KMS-11 (cell line): ENCODE measurements around the gene PLA2G4A.

Experiments
- H2AFZ ChIP-seq: fragments of 200-600 bp; sonication (generic); 2 replicates; pipeline ENCODE4 v1.6.1; 2016; ENCODE audit warnings: antibody characterized with exemption, mixed run types, low read depth
- H3K27ac ChIP-seq: fragments of 200-600 bp; sonication (generic); 2 replicates; pipeline ENCODE4 v1.6.1; 2016; ENCODE audit warnings: mild to moderate bottlenecking, mixed run types
- H3K27me3 ChIP-seq: fragments of 200-600 bp; sonication (generic); 2 replicates; pipeline ENCODE4 v1.6.1; 2017; ENCODE audit warnings: mild to moderate bottlenecking, low read depth, mixed run types, moderate library complexity; ENCODE audit not compliant: insufficient read depth
- H3K36me3 ChIP-seq: fragments of 200-600 bp; sonication (generic); 2 replicates; pipeline ENCODE4 v1.6.1; 2017; ENCODE audit warnings: mild to moderate bottlenecking, mixed run types; ENCODE audit not compliant: insufficient read depth
- H3K4me1 ChIP-seq: fragments of 200-600 bp; sonication (generic); 2 replicates; pipeline ENCODE4 v1.6.1; 2016; ENCODE audit warnings: mild to moderate bottlenecking, low read depth, mixed run types; ENCODE audit not compliant: poor library complexity, severe bottlenecking
- H3K4me2 ChIP-seq: fragments of 200-600 bp; sonication (generic); 2 replicates; pipeline ENCODE4 v1.7.0; 2016; ENCODE audit warnings: mild to moderate bottlenecking, mixed run types
- H3K4me3 ChIP-seq: fragments of 200-600 bp; sonication (generic); IDR thresholded peaks from 2 replicates; pipeline ENCODE4 v1.6.1; 2017; ENCODE audit warnings: low read depth, low read length, mixed read lengths; ENCODE audit not compliant: insufficient read depth
- H3K79me2 ChIP-seq: fragments of 200-600 bp; sonication (generic); 2 replicates; pipeline ENCODE4 v1.6.1; 2016; ENCODE audit warnings: low read depth, mixed run types; ENCODE audit not compliant: insufficient read depth
- H3K9ac ChIP-seq: fragments of 200-600 bp; sonication (generic); 2 replicates; pipeline ENCODE4 v1.6.1; 2016; ENCODE audit warnings: mild to moderate bottlenecking, mixed run types
- H4K20me1 ChIP-seq: fragments of 200-600 bp; sonication (generic); 2 replicates; pipeline ENCODE4 v1.6.1; 2016; ENCODE audit warnings: mild to moderate bottlenecking, mixed run types; ENCODE audit not compliant: insufficient read depth
- CTCF ChIP-seq: fragments of 200-600 bp; sonication (generic); conservative IDR thresholded peaks from 2 replicates; pipeline ENCODE4 v1.6.1; 2017; ENCODE audit warnings: low read depth, mild to moderate bottlenecking, antibody characterized with exemption, low read length, moderate library complexity, mixed read lengths

Gene PLA2G4A

GRCh38 chr1:186873687-186874086 lies 44.9 kb downstream of the PLA2G4A start:
- Histone ChIP-seq H2AFZ (no peak overlapping the region), H3K4me3 (no peak overlapping the region), H3K79me2 (no peaks in the 10 kb centered on the region), H3K4me2 (no peak overlapping the region), H4K20me1 (no peaks in the 10 kb centered on the region), H3K27ac (no peak overlapping the region), H3K27me3 (no peaks in the 10 kb centered on the region), H3K9ac (no peak overlapping the region), H3K4me1 (no peaks in the 10 kb centered on the region), H3K36me3 (no peaks in the 10 kb centered on the region)
- no peak for TF ChIP-seq CTCF

GRCh38 chr1:186875896-186876835 lies 47.4 kb downstream of the PLA2G4A start:
- Histone ChIP-seq H2AFZ (no peak overlapping the region), H3K79me2 (no peaks in the 10 kb centered on the region), H4K20me1 (no peaks in the 10 kb centered on the region), H3K27me3 (no peaks in the 10 kb centered on the region), H3K4me3 (no peak overlapping the region), H3K4me1 (no peaks in the 10 kb centered on the region), H3K4me2 (no peak overlapping the region), H3K9ac (no peak overlapping the region), H3K36me3 (no peaks in the 10 kb centered on the region), H3K27ac (no peak overlapping the region)
- no peak for TF ChIP-seq CTCF

GRCh38 chr1:186878356-186878755 lies 49.6 kb downstream of the PLA2G4A start:
- H3K79me2 ChIP-seq, result no peaks in the 10 kb centered on the region
- H3K27me3 ChIP-seq, result no peaks in the 10 kb centered on the region
- no peak for TF ChIP-seq CTCF
- no peaks in the 10 kb centered on the region for H3K36me3 ChIP-seq
- H4K20me1 ChIP-seq, result no peaks in the 10 kb centered on the region
- no peak overlapping the region for H3K9ac ChIP-seq
- H3K4me2 ChIP-seq, result no peak overlapping the region
- no peak overlapping the region for H2AFZ ChIP-seq
- no peak overlapping the region for H3K27ac ChIP-seq
- no peaks in the 10 kb centered on the region for H3K4me1 ChIP-seq
- H3K4me3 ChIP-seq, result no peak overlapping the region

- TF ChIP-seq CTCF, result no peak
- H3K27ac ChIP-seq, result no peak overlapping the region
- H3K36me3 ChIP-seq, result no peaks in the 10 kb centered on the region
- no peak overlapping the region for H2AFZ ChIP-seq
- no peak overlapping the region for H3K4me3 ChIP-seq
- H3K9ac ChIP-seq, result no peak overlapping the region
- no peak overlapping the region for H3K4me2 ChIP-seq
- H3K79me2 ChIP-seq, result no peaks in the 10 kb centered on the region
- H3K27me3 ChIP-seq, result no peaks in the 10 kb centered on the region
- H4K20me1 ChIP-seq, result no peaks in the 10 kb centered on the region
- H3K4me1 ChIP-seq, result no peaks in the 10 kb centered on the region
These were observed 52.2 kb downstream of the PLA2G4A start for GRCh38 chr1:186880982-186881381.
